Activated T-cell treated with anti-CD3 and anti-CD28 coated beads for 1 hour (primary cell): Measurements from ENCODE around the gene PFN3.
"Not testable (repeated sequence)": the region's sequence is repeated elsewhere in the genome, so short reads cannot be mapped to it uniquely, and the experiment has no call there.

ENCODE experiments used
- DNase-seq: peaks from one replicate; pipeline ENCODE4 v3.0.0-alpha.2; 2020; ENCODE audit warnings: low read depth

The PFN3 gene

GRCh38 chr5:177425196-177425800 lies 24.8 kb upstream of the PFN3 start:
- no peak for DNase-seq

- DNase-seq = no peak
Measured at GRCh38 chr5:177423671-177424070, 23.2 kb upstream of the PFN3 start.

- no peak for DNase-seq
Measured at GRCh38 chr5:177421062-177421798, 20.8 kb upstream of the PFN3 start.

GRCh38 chr5:177420472-177420871 lies 20.0 kb upstream of the PFN3 start:
- not testable (repeated sequence) for DNase-seq

GRCh38 chr5:177419046-177419445 lies 18.6 kb upstream of the PFN3 start:
- DNase-seq = no peak

GRCh38 chr5:177417081-177417480 lies 16.6 kb upstream of the PFN3 start:
- not testable (repeated sequence) for DNase-seq

- no peak for DNase-seq
Measured at GRCh38 chr5:177414481-177414880, 14.0 kb upstream of the PFN3 start.

- no peak for DNase-seq
Measured at GRCh38 chr5:177412603-177413233, 12.3 kb upstream of the PFN3 start.

GRCh38 chr5:177410575-177410974 lies 10.1 kb upstream of the PFN3 start:
- DNase-seq = no peak

- no peak for DNase-seq
Measured at GRCh38 chr5:177409043-177409801, 8.8 kb upstream of the PFN3 start, which contains the start of gene F12. Gene F12, minus strand, starts transcription at chr5:177409564. Its CDS starts 37 bp downstream, at chr5:177409527.

GRCh38 chr5:177405805-177406204 lies 5.3 kb upstream of the PFN3 start:
- no peak for DNase-seq

- no peak for DNase-seq
Measured at GRCh38 chr5:177405312-177405711, 4.9 kb upstream of the PFN3 start.

GRCh38 chr5:177404641-177405179 lies 4.2 kb upstream of the PFN3 start:
- no peak for DNase-seq

- DNase-seq = peak; percentile 74
Measured at GRCh38 chr5:177403792-177404640, 3.6 kb upstream of the PFN3 start.

- peak; percentile 27 for DNase-seq
Measured at GRCh38 chr5:177403102-177403791, 2.8 kb upstream of the PFN3 start.

GRCh38 chr5:177402271-177403043 lies 2.0 kb upstream of the PFN3 start:
- DNase-seq = peak; percentile 55

GRCh38 chr5:177397875-177398390 lies 2.5 kb downstream of the PFN3 start:
- no peak for DNase-seq

- no peak for DNase-seq
Measured at GRCh38 chr5:177396807-177397206, 3.7 kb downstream of the PFN3 start.

GRCh38 chr5:177396078-177396477 lies 4.4 kb downstream of the PFN3 start:
- no peak for DNase-seq

GRCh38 chr5:177393990-177394389 lies 6.5 kb downstream of the PFN3 start:
- no peak for DNase-seq
